DOHH2 (cell line): ENCODE results near the gene PSG1.
"Not testable (repeated sequence)": the region's sequence is repeated elsewhere in the genome, so short reads cannot be mapped to it uniquely, and the experiment has no call there.

Source experiments
- EZH2phosphoT487 ChIP-seq: fragments of 200-600 bp; sonication (generic); IDR thresholded peaks from 2 replicates; pipeline ENCODE4 v1.6.1; 2017; ENCODE audit warnings: borderline replicate concordance, mild to moderate bottlenecking, antibody characterized with exemption, low read length, moderate library complexity, mixed read lengths
- TF ChIP-seq, protein P1 (sequence below): fragments of 200-600 bp; sonication (generic); IDR thresholded peaks from one replicate; pipeline ENCODE4 v1.5.1; 2014; ENCODE audit warnings: antibody characterized with exemption, mild to moderate bottlenecking, low read depth, low read length; ENCODE audit not compliant: poor library complexity, severe bottlenecking

DNA sequence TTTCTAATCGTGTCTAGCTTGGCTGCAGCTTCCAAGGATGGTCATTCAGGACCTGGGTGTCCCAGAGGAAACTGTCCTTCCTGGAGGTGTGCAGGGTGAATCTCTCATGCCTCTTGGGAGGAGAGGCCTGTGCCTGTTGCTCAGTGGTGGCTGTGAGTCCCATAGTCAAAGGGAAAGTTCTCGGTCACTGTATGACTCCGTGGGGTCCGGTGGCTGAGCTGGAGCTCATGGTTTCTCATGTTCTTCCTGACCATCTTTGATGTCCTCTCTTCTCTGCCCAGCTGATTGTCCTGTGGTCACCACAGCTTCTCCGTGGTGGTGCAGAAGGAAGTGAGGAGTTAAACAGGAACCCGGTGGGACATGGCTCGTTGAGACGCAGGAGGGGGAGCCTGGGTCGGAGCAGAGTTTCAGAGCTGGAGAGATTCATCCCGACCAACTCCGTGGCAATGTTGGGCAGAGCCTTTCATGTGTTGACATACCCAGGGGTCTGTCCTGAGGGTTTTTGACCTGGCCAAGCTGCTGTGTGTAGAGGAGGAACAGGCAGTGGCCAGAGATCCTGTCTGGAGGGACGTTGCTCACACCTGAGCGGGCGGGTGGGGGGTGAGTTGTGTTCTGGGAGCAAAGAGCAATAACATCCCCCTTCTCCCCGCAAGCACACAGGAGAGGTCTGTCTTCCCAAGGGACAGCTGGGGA, 39.0 kb upstream of the PSG1 start:
- TF ChIP-seq, protein P1, sequence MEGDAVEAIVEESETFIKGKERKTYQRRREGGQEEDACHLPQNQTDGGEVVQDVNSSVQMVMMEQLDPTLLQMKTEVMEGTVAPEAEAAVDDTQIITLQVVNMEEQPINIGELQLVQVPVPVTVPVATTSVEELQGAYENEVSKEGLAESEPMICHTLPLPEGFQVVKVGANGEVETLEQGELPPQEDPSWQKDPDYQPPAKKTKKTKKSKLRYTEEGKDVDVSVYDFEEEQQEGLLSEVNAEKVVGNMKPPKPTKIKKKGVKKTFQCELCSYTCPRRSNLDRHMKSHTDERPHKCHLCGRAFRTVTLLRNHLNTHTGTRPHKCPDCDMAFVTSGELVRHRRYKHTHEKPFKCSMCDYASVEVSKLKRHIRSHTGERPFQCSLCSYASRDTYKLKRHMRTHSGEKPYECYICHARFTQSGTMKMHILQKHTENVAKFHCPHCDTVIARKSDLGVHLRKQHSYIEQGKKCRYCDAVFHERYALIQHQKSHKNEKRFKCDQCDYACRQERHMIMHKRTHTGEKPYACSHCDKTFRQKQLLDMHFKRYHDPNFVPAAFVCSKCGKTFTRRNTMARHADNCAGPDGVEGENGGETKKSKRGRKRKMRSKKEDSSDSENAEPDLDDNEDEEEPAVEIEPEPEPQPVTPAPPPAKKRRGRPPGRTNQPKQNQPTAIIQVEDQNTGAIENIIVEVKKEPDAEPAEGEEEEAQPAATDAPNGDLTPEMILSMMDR: not testable (repeated sequence)
- not testable (repeated sequence) for TF ChIP-seq EZH2phosphoT487
